Urinary bladder (tissue), 4 donors: ENCODE data around the gene CD180. TPM values are rescaled to one million over a fixed set of nuclear protein-coding genes. Genes with fewer than 3 reads are reported as not detected.

Experiments
- DNase-seq: peaks from one replicate; pipeline ENCODE4 v3.0.0-alpha.2; 2015; ENCODE audit errors: extremely low spot score
- H3K27ac ChIP-seq: one replicate; pipeline ENCODE4 v1.5.1; 2013; ENCODE audit warnings: low read depth, mild to moderate bottlenecking, moderate library complexity
- H3K36me3 ChIP-seq: one replicate; pipeline ENCODE4 v1.6.1; 2013; ENCODE audit warnings: mild to moderate bottlenecking, moderate library complexity; ENCODE audit not compliant: insufficient read depth
- H3K4me1 ChIP-seq: one replicate; pipeline ENCODE4 v1.6.1; 2013; ENCODE audit warnings: mild to moderate bottlenecking, moderate library complexity; ENCODE audit not compliant: insufficient read depth
- H3K4me3 ChIP-seq: one replicate; pipeline ENCODE4 v1.5.1; 2013; ENCODE audit warnings: low read depth, low read length
- WGBS: extraction: QIAGEN DNeasy Blood & Tissue Kit; methylation state at CpG from one replicate; pipeline ENCODE4 v1.1.7; 2013; 5-methylcytosine and 5-hydroxymethylcytosine counted together
- polyA plus RNA-seq: library from polyadenylated mRNA; stranded (reverse); fragments of 200-250 nt; gene quantifications from one replicate; pipeline ENCODE4 v1.2.3, GENCODE V29; 2013
- total RNA-seq: library from RNA; depleted of rRNA; stranded (reverse); fragments of >200 nt; gene quantifications from one replicate; pipeline ENCODE4 v1.2.3, GENCODE V29; 2014
- donor health status: healthy with polysubstance abuse.
- donor health status: healthy.

Gene CD180
- total and polyA plus RNA-seq, 2 donors: 0.54 to 2.5 TPM

DNA sequence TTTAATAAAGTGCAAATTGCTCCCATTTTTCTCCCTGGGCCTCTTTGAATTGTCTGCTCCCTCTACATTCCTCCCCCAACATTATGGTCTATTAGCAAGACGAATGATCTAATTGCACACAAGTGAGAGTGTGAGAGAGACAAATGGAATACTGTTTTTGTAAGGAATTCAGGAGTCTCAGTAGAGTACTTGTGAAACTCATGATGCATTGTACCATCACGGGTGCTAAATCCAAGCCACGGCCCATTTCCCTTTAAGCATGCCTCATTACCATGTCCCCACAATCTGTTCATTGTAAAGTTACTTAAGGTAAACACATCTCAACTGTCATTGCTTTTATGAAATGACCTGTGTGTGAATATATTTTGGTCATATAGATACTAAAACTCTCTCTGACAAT lies 62.8 kb downstream of the CD180 start:
- Histone ChIP-seq H3K27ac (no peak overlapping the region), H3K4me1 (no peaks in the 10 kb centered on the region), H3K36me3 (peaks cover 3% of the 10 kb centered on the region), H3K4me3 (no peak overlapping the region)
- DNase-seq: no peak
- 86% methylated on average over 3 of the region's 3 CpGs for WGBS

DNA sequence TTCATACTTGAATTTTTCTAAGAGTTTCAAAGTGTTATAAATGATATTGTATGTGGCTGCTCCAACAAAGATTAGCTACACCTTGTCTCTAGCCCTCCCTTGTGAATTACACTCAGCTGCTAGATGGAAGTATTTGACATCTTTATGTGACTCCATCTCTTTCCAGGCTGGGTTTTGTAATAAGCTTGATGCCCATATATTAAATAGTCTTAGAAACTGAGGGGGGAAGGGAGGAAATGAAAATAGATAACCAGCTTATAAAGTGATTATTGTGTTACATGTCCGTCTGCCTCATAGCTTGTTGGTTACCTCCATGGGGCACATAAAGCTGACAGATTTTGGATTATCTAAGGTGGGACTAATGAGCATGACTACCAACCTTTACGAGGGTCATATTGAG lies 63.4 kb downstream of the CD180 start:
- WGBS: 47% methylated on average over 2 of the region's 2 CpGs
- Histone ChIP-seq H3K4me1 (no peaks in the 10 kb centered on the region), H3K27ac (no peak overlapping the region), H3K4me3 (no peak overlapping the region), H3K36me3 (peaks cover 3% of the 10 kb centered on the region)
- DNase-seq: no peak

DNA sequence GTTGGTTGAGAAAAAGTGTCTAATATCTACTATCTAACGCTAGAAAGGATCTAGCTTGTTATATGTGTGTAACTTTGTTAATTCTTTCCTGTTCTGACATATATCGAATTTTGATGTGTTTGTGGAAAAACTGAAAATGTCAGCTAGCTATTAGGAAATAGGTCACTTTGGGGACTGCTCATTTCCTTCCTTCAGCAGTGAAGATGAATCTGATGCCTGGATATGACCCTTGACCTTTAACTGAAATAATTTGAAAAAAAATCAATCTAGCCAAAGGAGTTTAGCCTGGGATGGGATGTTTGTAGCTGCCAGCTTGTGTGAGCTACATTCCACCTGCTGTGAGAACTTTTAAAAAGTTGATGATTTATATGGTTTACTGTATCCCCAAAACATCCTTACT lies 66.8 kb downstream of the CD180 start:
- 94% methylated on average over 2 of the region's 2 CpGs for WGBS
- DNase-seq: no peak
- Histone ChIP-seq H3K27ac (no peak overlapping the region), H3K4me1 (no peaks in the 10 kb centered on the region), H3K4me3 (no peak overlapping the region), H3K36me3 (peaks cover 2% of the 10 kb centered on the region)
